Stimulated activated naive CD4-positive, alpha-beta T cell (primary cell): ENCODE data around the gene CATSPER4.

Experiments
- DNase-seq, 6 experiments: peaks; one replicate each; lab custom pipeline; 2025; lab: John Stamatoyannopoulos, UW

The CATSPER4 gene

GRCh38 chr1:26164861-26165842 is 25.2 kb upstream of the CATSPER4 start:
- DNase-seq = no peak

GRCh38 chr1:26166719-26167281 is 23.6 kb upstream of the CATSPER4 start:
- DNase-seq = no peak

- no peak for DNase-seq
These were observed 21.8 kb upstream of the CATSPER4 start, which contains the start of gene C1orf232 for GRCh38 chr1:26168410-26169197. Gene C1orf232 (minus strand): TSS chr1:26168963. CDS start chr1:26168499, 464 bp downstream.

- no peak for DNase-seq
These were observed 21.2 kb upstream of the CATSPER4 start for GRCh38 chr1:26169198-26169554.

GRCh38 chr1:26169669-26170471 is 20.5 kb upstream of the CATSPER4 start, which contains the start of gene ZNF593:
Gene ZNF593 (plus strand): TSS chr1:26169908. CDS start chr1:26169984, 76 bp downstream.
- DNase-seq = peak; percentile 37 to 77 (median 66)

GRCh38 chr1:26170472-26170821 is 20.0 kb upstream of the CATSPER4 start:
- no peak for DNase-seq

- no peak for DNase-seq
These were observed 19.0 kb upstream of the CATSPER4 start, which contains the start of gene ZNF593OS for GRCh38 chr1:26171084-26172072. Gene ZNF593OS (minus strand): TSS chr1:26171832. CDS start chr1:26171661, 171 bp downstream.

GRCh38 chr1:26175346-26175745 is 15.1 kb upstream of the CATSPER4 start:
- no peak for DNase-seq

GRCh38 chr1:26177182-26177684 is 13.2 kb upstream of the CATSPER4 start, which contains the start of gene CNKSR1:
Gene CNKSR1 (plus strand): TSS chr1:26177491. CDS start chr1:26177548, 57 bp downstream.
- no peak for DNase-seq

- DNase-seq = no peak
These were observed 10.3 kb upstream of the CATSPER4 start for GRCh38 chr1:26180010-26180506.

GRCh38 chr1:26181586-26182382 is 8.6 kb upstream of the CATSPER4 start:
- no peak for DNase-seq

- DNase-seq = no peak
These were observed 8.1 kb upstream of the CATSPER4 start for GRCh38 chr1:26182383-26182696.

GRCh38 chr1:26184086-26184485 is 6.3 kb upstream of the CATSPER4 start:
- no peak for DNase-seq

GRCh38 chr1:26184883-26185282 is 5.5 kb upstream of the CATSPER4 start:
- DNase-seq = no peak

GRCh38 chr1:26187882-26188281 is 2.5 kb upstream of the CATSPER4 start:
- no peak for DNase-seq

- no peak for DNase-seq
These were observed 1.9 kb upstream of the CATSPER4 start for GRCh38 chr1:26188477-26188876.

- no peak for DNase-seq
These were observed 1.1 kb upstream of the CATSPER4 start for GRCh38 chr1:26189331-26189730.

- no peak for DNase-seq
These were observed 589 bp upstream of the CATSPER4 start for GRCh38 chr1:26189751-26190275.

GRCh38 chr1:26191739-26192138 is 1.3 kb downstream of the CATSPER4 start:
- DNase-seq = no peak
